CD4-positive, alpha-beta T cell (primary cell): ENCODE data around the gene MPV17L2. TPM values are rescaled to one million over a fixed set of nuclear protein-coding genes. Genes with fewer than 3 reads are reported as not detected.

Experiments used
- ATAC-seq: fragments of 200-7000 bp; cut with Tn5 transposase; one replicate; pipeline ENCODE4 v1.10.0; 2022; ENCODE audit warnings: mild to moderate bottlenecking; ENCODE audit not compliant: poor library complexity
- CTCF ChIA-PET: fragments of 350-600 bp; sonication (Branson Sonifier 250); formaldehyde crosslinking; loops from one replicate; lab custom pipeline; 2021; ENCODE audit warnings: antibody characterized with exemption, inconsistent platforms; lab: Charles Lee
- POLR2A ChIA-PET: fragments of 350-600 bp; sonication (Branson Sonifier 250); formaldehyde crosslinking; loops from one replicate; lab custom pipeline; 2021; ENCODE audit warnings: antibody characterized with exemption, inconsistent platforms; lab: Charles Lee
- DNase-seq, 14 experiments: peaks; one replicate each; pipeline ENCODE4 v3.0.0-alpha.2; 2013 to 2020; ENCODE audit warnings: mixed read lengths in 2 of 14
- H3K27ac ChIP-seq, 2 donors: one replicate each; pipeline versions ENCODE4 v1.5.1 to v1.7.0; 2013; ENCODE audit warnings: low read length in 2 of 2, low read depth in 1 of 2, mild to moderate bottlenecking in 1 of 2
- H3K27me3 ChIP-seq, 2 experiments: 1 replicate in 1 of 2; 2 replicates in 1 of 2; pipeline versions ENCODE4 v1.6.1 to v1.7.0; 2013; ENCODE audit warnings: low read length in 2 of 2, control low read depth in 1 of 2, mild to moderate bottlenecking in 1 of 2, moderate library complexity in 1 of 2; ENCODE audit not compliant: insufficient read depth in 2 of 2, control insufficient read depth in 1 of 2
- H3K36me3 ChIP-seq: one replicate; pipeline ENCODE4 v1.6.1; 2013; ENCODE audit warnings: low read length, control low read depth; ENCODE audit not compliant: insufficient read depth
- H3K4me1 ChIP-seq: one replicate; pipeline ENCODE4 v1.6.1; 2013; ENCODE audit warnings: low read length, control low read depth; ENCODE audit not compliant: insufficient read depth
- H3K4me3 ChIP-seq: one replicate; pipeline ENCODE4 v1.5.1; 2013; ENCODE audit warnings: mild to moderate bottlenecking, low read length, moderate library complexity
- H3K9me3 ChIP-seq, 2 experiments: 1 replicate in 1 of 2; 2 replicates in 1 of 2; pipeline versions ENCODE4 v1.6.1 to v1.7.0; 2013; ENCODE audit warnings: low read length in 2 of 2, mild to moderate bottlenecking in 2 of 2, control low read depth in 1 of 2, moderate library complexity in 1 of 2; ENCODE audit not compliant: control insufficient read depth in 1 of 2, insufficient read depth in 1 of 2
- H3K27ac Mint-ChIP-seq: one replicate; pipeline ENCODE4 v1.8.0; 2020; ENCODE audit warnings: mixed read lengths
- H3K27me3 Mint-ChIP-seq: one replicate; pipeline ENCODE4 v1.8.0; 2021; ENCODE audit warnings: mixed read lengths
- H3K36me3 Mint-ChIP-seq: one replicate; pipeline ENCODE4 v1.8.0; 2021; ENCODE audit warnings: low read depth, mixed read lengths
- H3K4me1 Mint-ChIP-seq: one replicate; pipeline ENCODE4 v1.8.0; 2021; ENCODE audit warnings: low read depth, mixed read lengths
- H3K4me3 Mint-ChIP-seq: one replicate; pipeline ENCODE4 v1.8.0; 2020; ENCODE audit warnings: mild to moderate bottlenecking, mixed read lengths
- H3K9me3 Mint-ChIP-seq: one replicate; pipeline ENCODE4 v1.8.0; 2020; ENCODE audit warnings: mixed read lengths
- CTCF ChIP-seq: fragments of 200-600 bp; IDR thresholded peaks from one replicate; pipeline ENCODE4 v1.8.0; 2022; ENCODE audit warnings: antibody characterized with exemption, mild to moderate bottlenecking
- intact Hi-C, 2 experiments: fragments of 100-400 bp; cut with DNase I in 1 of 2; cut with micrococcal nuclease in 1 of 2; formaldehyde crosslinking; loops; one replicate each; pipeline versions ENCODE4 v1.15.1 to v1.9.0; 2023 to 2025; cut with DNase I, micrococcal nuclease
- total RNA-seq, 174 experiments: library from RNA in 2 of 174; stranded (reverse) in 2 of 174; gene quantifications; one replicate each; pipeline ENCODE4 v1.2.3 and lab custom pipeline; 2021 to 2026

Gene MPV17L2
- total RNA-seq, 2 experiments from 2014 or later = 2.8 to 3.9 TPM

- DNase-seq (peak in 2 of 14 experiments; percentile 41 to 54), ATAC-seq (no peak)
- no peaks in the 10 kb centered on the region for H3K9me3 ChIP-seq
- peaks cover 36% of the 10 kb centered on the region for H3K4me1 ChIP-seq
- peaks cover 13% of the 10 kb centered on the region for H3K36me3 ChIP-seq
- no peak overlapping the region for H3K4me3 ChIP-seq
- Mint-ChIP-seq H3K27ac (no peak overlapping the region), H3K36me3 (peaks cover 30% of the 10 kb centered on the region), H3K4me3 (peak overlapping the region; percentile 48), H3K9me3 (no peaks in the 10 kb centered on the region), H3K4me1 (peaks cover 13% of the 10 kb centered on the region), H3K27me3 (no peaks in the 10 kb centered on the region)
- no peaks in the 10 kb centered on the region for H3K27me3 ChIP-seq
- ChIA-PET CTCF (no interaction called here), POLR2A (interaction anchor here (0.6 to 1.1 kb wide), 2 partner anchors 22 to 950 kb away, joined by 3 read pairs; no protein-coding TSS in a partner anchor)
- intact Hi-C loops = no loop called here
- H3K27ac ChIP-seq = peak overlapping the region in 1 of 2 donors; percentile 67
- TF ChIP-seq CTCF = no peak
Measured at GRCh38 chr19:18170714-18171255, 22.2 kb upstream of the MPV17L2 start.

GRCh38 chr19:18171605-18172327, 21.3 kb upstream of the MPV17L2 start:
- intact Hi-C loops = no loop called here
- ChIA-PET CTCF (no interaction called here), POLR2A (interaction anchor here (0.6 to 1.0 kb wide), 2 partner anchors 21 to 54 kb away, joined by 3 read pairs; partner anchors contain the start of gene MPV17L2)
- H3K4me1 ChIP-seq = peaks cover 36% of the 10 kb centered on the region
- H3K9me3 ChIP-seq = no peaks in the 10 kb centered on the region
- peaks cover 21% of the 10 kb centered on the region for H3K36me3 Mint-ChIP-seq
- H3K4me3 Mint-ChIP-seq = peak overlapping the region; percentile 13
- H3K9me3 Mint-ChIP-seq = no peaks in the 10 kb centered on the region
- no peaks in the 10 kb centered on the region for H3K27me3 ChIP-seq
- H3K4me1 Mint-ChIP-seq = peaks cover 13% of the 10 kb centered on the region
- no peaks in the 10 kb centered on the region for H3K27me3 Mint-ChIP-seq
- H3K4me3 ChIP-seq = no peak overlapping the region
- no peak overlapping the region for H3K27ac Mint-ChIP-seq
- TF ChIP-seq CTCF = no peak
- peaks cover 6% of the 10 kb centered on the region for H3K36me3 ChIP-seq
- DNase-seq (peak in 1 of 14 experiments; percentile 19), ATAC-seq (no peak)
- H3K27ac ChIP-seq = no peak overlapping the region

GRCh38 chr19:18172331-18173053, 20.5 kb upstream of the MPV17L2 start:
- CTCF ChIA-PET = interaction anchor here (0.6 kb wide), 1 partner anchor 198 kb away, joined by 5 read pairs; no protein-coding TSS in a partner anchor
- Histone ChIP-seq H3K4me1 (peaks cover 36% of the 10 kb centered on the region), H3K4me3 (no peak overlapping the region), H3K27ac (peak overlapping the region; percentile 35 to 42), H3K9me3 (no peaks in the 10 kb centered on the region), H3K36me3 (peaks cover under 1% of the 10 kb centered on the region), H3K27me3 (no peaks in the 10 kb centered on the region)
- no peak for DNase-seq
- Mint-ChIP-seq H3K4me3 (peak overlapping the region; percentile 77), H3K27me3 (no peaks in the 10 kb centered on the region), H3K36me3 (peaks cover 14% of the 10 kb centered on the region), H3K4me1 (peaks cover 13% of the 10 kb centered on the region), H3K27ac (no peak overlapping the region), H3K9me3 (no peaks in the 10 kb centered on the region)
- intact Hi-C loops = no loop called here
- TF ChIP-seq CTCF = no peak
- POLR2A ChIA-PET = interaction anchor here (0.6 to 1.0 kb wide), 2 partner anchors 20 to 55 kb away, joined by 3 read pairs; partner anchors contain the start of gene MPV17L2
- ATAC-seq = no peak
